ENCODE data around the gene GTPBP3. TPM values are rescaled to one million over a fixed set of nuclear protein-coding genes. Genes with fewer than 3 reads are reported as not detected.

The GTPBP3 gene
- total RNA-seq, 1 experiment from 2014 or later: 62.9 TPM

GRCh38 chr19:17328517-17329365 lies 8.6 kb upstream of the GTPBP3 start:
- no peak overlapping the region for H3K23ac ChIP-seq (ENCODE audit: insufficient read length, low read depth, low read length)
- H3K9me3 ChIP-seq (ENCODE audit: control insufficient read depth, low read depth, low read length): no peaks in the 10 kb centered on the region
- H3K79me1 ChIP-seq (ENCODE audit: insufficient read depth, low read depth, low read length, poor library complexity, severe bottlenecking): no peaks in the 10 kb centered on the region
- no peak overlapping the region for H4K91ac ChIP-seq (ENCODE audit: insufficient read length, low read depth, low read length)
- no peak overlapping the region for H2BK15ac ChIP-seq (ENCODE audit: low read depth, low read length)
- no peak overlapping the region for H3K4ac ChIP-seq (ENCODE audit: low read depth, low read length)
- peaks cover 6% of the 10 kb centered on the region for H3K23me2 ChIP-seq (ENCODE audit: insufficient read length, low read depth, low read length, poor library complexity, severe bottlenecking)
- H2BK12ac ChIP-seq (ENCODE audit: insufficient read length, low read depth, low read length): no peak overlapping the region
- H3K9ac ChIP-seq (ENCODE audit: extremely low read depth, insufficient read length, low read length): no peak overlapping the region
- peaks cover 6% of the 10 kb centered on the region for H3K27me3 Mint-ChIP-seq (ENCODE audit: low read depth)
- no peak overlapping the region for H3K27ac Mint-ChIP-seq
- H3K27ac ChIP-seq (ENCODE audit: insufficient read length, low read depth, low read length): no peak overlapping the region
- H3K79me2 ChIP-seq (ENCODE audit: insufficient read depth, low read length): no peaks in the 10 kb centered on the region
- no peaks in the 10 kb centered on the region for H4K20me1 ChIP-seq (ENCODE audit: control insufficient read depth, insufficient read depth, insufficient read length)
- no peak overlapping the region for H2BK120ac ChIP-seq (ENCODE audit: low read depth, low read length, poor library complexity, severe bottlenecking)
- H3K9me3 Mint-ChIP-seq: no peaks in the 10 kb centered on the region; a peak in 1 of 5 replicates
- H3K4me1 ChIP-seq (ENCODE audit: insufficient read depth, low read length): no peaks in the 10 kb centered on the region
- peaks cover 8 to 32% of the 10 kb centered on the region in 2 experiments for H3K4me1 Mint-ChIP-seq
- no peak overlapping the region for H3K56ac ChIP-seq (ENCODE audit: insufficient read length, low read depth, low read length)
- 0 out of 2 replicates have a peak overlapping the region, but pooled peaks have one; percentile 26 for H3K14ac ChIP-seq (ENCODE audit: insufficient read depth, low read length)
- no peak overlapping the region for H2AFZ ChIP-seq (ENCODE audit: low read length)
- H2BK20ac ChIP-seq (ENCODE audit: low read depth, low read length, poor library complexity, severe bottlenecking): no peak overlapping the region
- H4K5ac ChIP-seq (ENCODE audit: insufficient read length, low read depth, low read length): no peak overlapping the region
- no peaks in the 10 kb centered on the region for H3K27me3 ChIP-seq (ENCODE audit: insufficient read depth, low read length)
- no peak overlapping the region for H2AK5ac ChIP-seq (ENCODE audit: insufficient read length, low read length)
- H3K36me3 Mint-ChIP-seq (ENCODE audit: insufficient read depth in 1 of 3, low read depth in 3 of 3): peaks cover 13 to 45% (median 34%) of the 10 kb centered on the region in 3 experiments
- H3T11ph ChIP-seq (ENCODE audit: low read length): no peak overlapping the region
- H4K8ac ChIP-seq (replicated peaks; ENCODE audit: insufficient read length, low read depth, low read length): no peak overlapping the region
- no peak for TF ChIP-seq CTCF (conservative IDR thresholded peaks at IDR 0.05)
- H2BK5ac ChIP-seq (ENCODE audit: insufficient read length, low read length): no peak overlapping the region
- peak overlapping the region; percentile 37 for H3K4me2 ChIP-seq (ENCODE audit: insufficient read depth, insufficient read length, low read length)
- WGBS (ENCODE audit: extremely low coverage, insufficient read length, low lambda C conversion rate): no CpG with 5 or more reads among the region's 94 CpGs
- H3K18ac ChIP-seq (ENCODE audit: insufficient read length, low read depth, low read length): peak overlapping the region; percentile 51
- H3K4me3 Mint-ChIP-seq: peak overlapping the region; percentile 81 to 93
- DNase-seq: no peak

All from H9 (cell line).